ENCODE data around the gene RNF213. TPM values are rescaled to one million over a fixed set of nuclear protein-coding genes. Genes with fewer than 3 reads are reported as not detected.

RNF213 gene
- total and polyA plus RNA-seq, 8 donors = 21.9 to 94.7 (median 37.8) TPM

- FAIRE-seq (no peak), ATAC-seq (no peak), DNase-seq (no peak)
- Histone ChIP-seq H3K4me1 (no peaks in the 10 kb centered on the region), H3K27me3 (no peaks in the 10 kb centered on the region), H3K27ac (no peak overlapping the region), H3K4me3 (no peak overlapping the region), H3K36me3 (peaks cover 0 to 67% (median 29%) of the 10 kb centered on the region in 3 donors), H3K9me3 (no peaks in the 10 kb centered on the region)
- intact Hi-C loops (cut with DNase I) = loop anchor here in 1 of 3 donors (10.0 kb wide), 1 partner anchor 63 kb away; no protein-coding TSS in a partner anchor
- TF ChIP-seq CTCF (IDR thresholded peaks at IDR 0.05) = no peak
- WGBS, 2 donors = 95% methylated on average over 15 of the region's 15 CpGs
These were observed 127.5 kb downstream of the RNF213 start for GRCh38 chr17:80388175-80388574.

- Histone ChIP-seq H3K27ac (no peak overlapping the region), H3K4me1 (no peaks in the 10 kb centered on the region), H3K9me3 (no peaks in the 10 kb centered on the region), H3K36me3 (peaks cover 0 to 66% (median 29%) of the 10 kb centered on the region in 3 donors), H3K4me3 (no peak overlapping the region), H3K27me3 (no peaks in the 10 kb centered on the region)
- intact Hi-C loops (cut with DNase I) = loop anchor here in 1 of 3 donors (10.0 kb wide), 1 partner anchor 64 kb away; no protein-coding TSS in a partner anchor
- no peak for ATAC-seq
- 92 to 93% methylated on average over 10 of the region's 10 CpGs for WGBS, 2 donors
- no peak for DNase-seq
- FAIRE-seq = no peak
- TF ChIP-seq CTCF (IDR thresholded peaks at IDR 0.05) = no peak
These were observed 127.9 kb downstream of the RNF213 start for GRCh38 chr17:80388601-80389000.

- intact Hi-C loops (cut with DNase I) = loop anchor here in 1 of 3 donors (10.0 kb wide), 1 partner anchor 65 kb away; no protein-coding TSS in a partner anchor
- Histone ChIP-seq H3K36me3 (peaks cover 0 to 59% (median 29%) of the 10 kb centered on the region in 3 donors), H3K4me3 (no peak overlapping the region), H3K27me3 (no peaks in the 10 kb centered on the region), H3K4me1 (no peaks in the 10 kb centered on the region), H3K9me3 (no peaks in the 10 kb centered on the region), H3K27ac (no peak overlapping the region)
- no peak for TF ChIP-seq CTCF (IDR thresholded peaks at IDR 0.05)
- FAIRE-seq (no peak), ATAC-seq (no peak), DNase-seq (no peak)
- 91 to 93% methylated on average over 22 of the region's 22 CpGs for WGBS, 2 donors
These were observed 128.7 kb downstream of the RNF213 start for GRCh38 chr17:80389011-80389995.

GRCh38 chr17:80393241-80393890 lies 132.7 kb downstream of the RNF213 start:
- WGBS, 2 donors = 83 to 85% methylated on average over 15 of the region's 15 CpGs
- no peak for FAIRE-seq
- H3K4me1 ChIP-seq = no peaks in the 10 kb centered on the region
- intact Hi-C loops (cut with DNase I) = no loop called here
- H3K27ac ChIP-seq = no peak overlapping the region
- no peaks in the 10 kb centered on the region for H3K27me3 ChIP-seq
- H3K36me3 ChIP-seq = peaks cover 0 to 25% (median 20%) of the 10 kb centered on the region in 3 donors
- ATAC-seq = no peak
- no peak overlapping the region for H3K4me3 ChIP-seq
- no peak for TF ChIP-seq CTCF (IDR thresholded peaks at IDR 0.05)
- H3K9me3 ChIP-seq = no peaks in the 10 kb centered on the region
- no peak for DNase-seq
